ENCODE data around the gene GALNT13. TPM values are rescaled to one million over a fixed set of nuclear protein-coding genes. Genes with fewer than 3 reads are reported as not detected.

The GALNT13 gene
- total and polyA plus RNA-seq, 2 of the 13 experiments (the other 11 are each of a cell fraction or from before 2014, with no cell fraction given), result 1.3 to 5.0 TPM

- TF ChIP-seq ETV5 (CRISPR knock-in tag; IDR thresholded peaks at IDR 0.05; ENCODE audit: borderline replicate concordance) (no peak), GZF1 (CRISPR knock-in tag; IDR thresholded peaks at IDR 0.05) (no peak), ZBTB10 (CRISPR knock-in tag; IDR thresholded peaks at IDR 0.05; ENCODE audit: borderline replicate concordance) (no peak), ZNF362 (CRISPR knock-in tag; IDR thresholded peaks at IDR 0.05; ENCODE audit: borderline replicate concordance) (no peak), ZNF790 (CRISPR knock-in tag; IDR thresholded peaks at IDR 0.05; ENCODE audit: borderline replicate concordance) (no peak), TP53 (CRISPR knock-in tag; conservative IDR thresholded peaks at IDR 0.05) (no peak), ZMYM4 (CRISPR knock-in tag; IDR thresholded peaks at IDR 0.05) (no peak), GPBP1L1 (CRISPR knock-in tag; IDR thresholded peaks at IDR 0.05) (no peak), PAWR (CRISPR knock-in tag; IDR thresholded peaks at IDR 0.05; ENCODE audit: borderline replicate concordance) (no peak), ZNF33A (CRISPR knock-in tag; IDR thresholded peaks at IDR 0.05; ENCODE audit: borderline replicate concordance) (no peak), ZNF24 (IDR thresholded peaks at IDR 0.05) (no peak)
- DNase-seq (ENCODE audit: low spot score) (no peak), FAIRE-seq (no peak), ATAC-seq (no peak)
- ChIA-PET CTCF (ENCODE audit: low intra/inter-chr PET ratio, low total read pairs) (no interaction called here), POLR2A (no interaction called here)
- in situ Hi-C loops (cut with HindIII; ENCODE audit: extremely low pct_ligation_motif_present, low pct_unique_long_range_greater_than_20kb) (loop anchor here (25.0 kb wide), 1 partner anchor 766 kb away; no protein-coding TSS in a partner anchor), intact Hi-C loops (cut with micrococcal nuclease; ENCODE audit: unreplicated experiment) (loop anchor here (2.0 to 5.0 kb wide), 2 partner anchors 36 to 242 kb away; no protein-coding TSS in a partner anchor)
- no peaks in the 10 kb centered on the region; the same call in 1 of the 2 replicates for H3K9me3 ChIP-seq (ENCODE audit: low read length)
- no peak overlapping the region for H3K4me2 ChIP-seq (ENCODE audit: low read depth, low read length)
- 94% methylated on average over 2 of the region's 2 CpGs for WGBS (ENCODE audit: low lambda C conversion rate)
- no peaks in the 10 kb centered on the region for H3K27me3 ChIP-seq (ENCODE audit: control insufficient read depth in 1 of 2, insufficient read depth in 2 of 2, low read length in 2 of 2)
- peaks cover 55% of the 10 kb centered on the region for H3K4me1 ChIP-seq (ENCODE audit: insufficient read depth, low read length)
- no peak overlapping the region for H3K9ac ChIP-seq (ENCODE audit: insufficient read depth, low read depth, low read length)
- BruUV-seq (replicated peaks), result no TSS peak
- H3K27ac ChIP-seq (ENCODE audit: extremely low read length, insufficient read depth, low read length), result no peak overlapping the region
- H3K4me3 ChIP-seq (replicated peaks in 1 of 3; ENCODE audit: insufficient read depth in 1 of 3, low read depth in 2 of 3, low read length in 3 of 3), result no peak overlapping the region
- H2AFZ ChIP-seq (ENCODE audit: low read length), result no peak overlapping the region
- H3K79me2 ChIP-seq (ENCODE audit: insufficient read depth, low read length), result no peaks in the 10 kb centered on the region
- H4K20me1 ChIP-seq (ENCODE audit: insufficient read depth, low read length), result no peaks in the 10 kb centered on the region
- H3K36me3 ChIP-seq (replicated peaks in 1 of 2; ENCODE audit: control insufficient read depth in 1 of 2, insufficient read depth in 2 of 2, low read length in 2 of 2), result no peaks in the 10 kb centered on the region
These were observed 574.6 kb downstream of the GALNT13 start for GRCh38 chr2:154446324-154446723.
